IMR-90 (cell line): ENCODE results near the gene GM2A. TPM values are rescaled to one million over a fixed set of nuclear protein-coding genes. Genes with fewer than 3 reads are reported as not detected.

Experiments
- ATAC-seq: fragments of 200-7000 bp; cut with Tn5 transposase; 2 replicates; pipeline ENCODE4 v1.9.1; 2020; ENCODE audit warnings: low read depth, mild to moderate bottlenecking, moderate library complexity
- BruUV-seq: library from RNA; stranded (reverse); fragments of 400-500 nt; replicated peaks from 2 replicates; lab custom pipeline; 2021; lab: Mats Ljungman, UMichigan
- CTCF ChIA-PET: fragments of 300-600 bp; formaldehyde crosslinking; extraction: SDS; loops from one replicate; lab custom pipeline; 2021; ENCODE audit warnings: antibody characterized with exemption; lab: Yijun Ruan, JAX
- POLR2A ChIA-PET: fragments of 300-600 bp; sonication (Branson Sonifier 250); formaldehyde crosslinking; loops from one replicate; lab custom pipeline; 2022; ENCODE audit warnings: antibody characterized with exemption; ENCODE audit not compliant: unreplicated experiment; lab: Charles Lee
- DNase-seq: peaks from one replicate; pipeline ENCODE4 v3.0.0; 2013
- H2AFZ ChIP-seq: replicated peaks from 2 replicates; pipeline ENCODE3; 2013; ENCODE audit warnings: low read length, mild to moderate bottlenecking; ENCODE audit not compliant: poor library complexity
- H2AK5ac ChIP-seq: 2 replicates; pipeline ENCODE4 v1.6.1; 2013; ENCODE audit warnings: low read depth, low read length, inconsistent platforms
- H2AK9ac ChIP-seq: replicated peaks from 2 replicates; pipeline ENCODE3; 2013; ENCODE audit warnings: mild to moderate bottlenecking, low read depth, low read length, moderate library complexity; ENCODE audit not compliant: poor library complexity
- H2BK120ac ChIP-seq: 2 replicates; pipeline ENCODE4 v1.6.1; 2013; ENCODE audit warnings: low read depth, low read length, inconsistent platforms
- H2BK15ac ChIP-seq: 3 replicates; pipeline ENCODE4 v1.6.1; 2013; ENCODE audit warnings: low read depth, low read length, inconsistent platforms
- H2BK20ac ChIP-seq: 2 replicates; pipeline ENCODE4 v1.6.1; 2013; ENCODE audit warnings: low read depth, mild to moderate bottlenecking, inconsistent platforms, low read length, moderate library complexity
- H2BK5ac ChIP-seq: 2 replicates; pipeline ENCODE4 v1.6.1; 2013; ENCODE audit warnings: mild to moderate bottlenecking, low read depth, low read length, inconsistent platforms; ENCODE audit not compliant: poor library complexity, severe bottlenecking
- H3K14ac ChIP-seq: replicated peaks from 2 replicates; pipeline ENCODE4 v1.6.1; 2013; ENCODE audit warnings: low read depth, low read length, inconsistent platforms
- H3K18ac ChIP-seq: 2 replicates; pipeline ENCODE4 v1.6.1; 2013; ENCODE audit warnings: low read depth, low read length, control low read depth
- H3K23ac ChIP-seq: 2 replicates; pipeline ENCODE4 v1.6.1; 2013; ENCODE audit warnings: low read depth, low read length, inconsistent platforms
- H3K27ac ChIP-seq: 2 replicates; pipeline ENCODE4 v1.5.1; 2013; ENCODE audit warnings: mild to moderate bottlenecking, control low read depth, low read length; ENCODE audit not compliant: insufficient read depth
- H3K27me3 ChIP-seq: 2 replicates; pipeline ENCODE4 v1.6.1; 2013; ENCODE audit warnings: low read length; ENCODE audit not compliant: control insufficient read depth, insufficient read depth
- H3K36me3 ChIP-seq: 2 replicates; pipeline ENCODE4 v1.6.1; 2013; ENCODE audit warnings: low read length, mixed read lengths; ENCODE audit not compliant: control insufficient read depth, insufficient read depth
- H3K4ac ChIP-seq: 2 replicates; pipeline ENCODE4 v1.6.1; 2013; ENCODE audit warnings: low read depth, low read length, inconsistent platforms
- H3K4me1 ChIP-seq: 2 replicates; pipeline ENCODE4 v1.6.1; 2013; ENCODE audit warnings: low read length, mixed read lengths; ENCODE audit not compliant: control insufficient read depth, insufficient read depth
- H3K4me2 ChIP-seq: 2 replicates; pipeline ENCODE4 v1.6.1; 2013; ENCODE audit warnings: low read depth, mild to moderate bottlenecking, control low read depth, low read length, moderate library complexity
- H3K4me3 ChIP-seq: 2 replicates; pipeline ENCODE4 v1.5.1; 2013; ENCODE audit warnings: low read depth, mild to moderate bottlenecking, control low read depth, low read length, moderate library complexity; ENCODE audit not compliant: insufficient read depth
- H3K56ac ChIP-seq: 2 replicates; pipeline ENCODE4 v1.6.1; 2013; ENCODE audit warnings: low read length, inconsistent platforms; ENCODE audit not compliant: insufficient read depth; ENCODE audit errors: extremely low read depth
- H3K79me1 ChIP-seq, 2 experiments: 2 replicates each; pipeline ENCODE4 v1.6.1; 2013; ENCODE audit warnings: low read length in 2 of 2, inconsistent platforms in 1 of 2, low read depth in 1 of 2
- H3K9ac ChIP-seq: 2 replicates; pipeline ENCODE4 v1.6.1; 2013; ENCODE audit warnings: low read depth, low read length, control low read depth
- H3K9me1 ChIP-seq: 2 replicates; pipeline ENCODE4 v1.6.1; 2013; ENCODE audit warnings: low read length, inconsistent platforms; ENCODE audit not compliant: insufficient read depth
- H3K9me3 ChIP-seq: 2 replicates; pipeline ENCODE4 v1.6.1; 2013; ENCODE audit warnings: low read length; ENCODE audit not compliant: control insufficient read depth, insufficient read depth
- H4K20me1 ChIP-seq: 2 replicates; pipeline ENCODE4 v1.6.1; 2013; ENCODE audit warnings: low read length, inconsistent platforms; ENCODE audit not compliant: insufficient read depth
- H4K5ac ChIP-seq: 2 replicates; pipeline ENCODE4 v1.6.1; 2013; ENCODE audit warnings: mild to moderate bottlenecking, low read depth, low read length, control low read depth
- H4K8ac ChIP-seq, 2 experiments: 2 replicates each; pipeline ENCODE4 v1.6.1; 2013; ENCODE audit warnings: low read depth in 2 of 2, low read length in 2 of 2, control low read depth in 1 of 2, inconsistent platforms in 1 of 2
- H4K91ac ChIP-seq: 2 replicates; pipeline ENCODE4 v1.6.1; 2013; ENCODE audit warnings: low read depth, low read length, inconsistent platforms; ENCODE audit not compliant: insufficient read depth
- CHD1 ChIP-seq: IDR thresholded peaks from 2 replicates; pipeline ENCODE4 v1.6.1; 2012; ENCODE audit warnings: low read depth, low read length, improper control_type of control experiment
- FOS ChIP-seq: fragments of 150-350 bp; IDR thresholded peaks from 2 replicates; pipeline ENCODE4 v1.6.1; 2016; ENCODE audit warnings: low read depth, low read length
- NFE2L2 ChIP-seq: fragments of 150-350 bp; IDR thresholded peaks from 2 replicates; pipeline ENCODE4 v1.6.1; 2016; ENCODE audit warnings: low read depth, mild to moderate bottlenecking, low read length
- POLR2A ChIP-seq: IDR thresholded peaks from 2 replicates; pipeline ENCODE4 v1.6.1; 2012; ENCODE audit warnings: mild to moderate bottlenecking, low read depth, low read length
- RFX5 ChIP-seq: IDR thresholded peaks from 2 replicates; pipeline ENCODE4 v1.8.0; 2012; ENCODE audit warnings: low read depth, mild to moderate bottlenecking, low read length, moderate library complexity
- WGBS, 2 experiments: methylation state at CpG; one replicate each; pipeline versions ENCODE4 v1.1.5 to v1.1.7; 2013; ENCODE audit warnings: missing lambda C conversion rate in 2 of 2; ENCODE audit not compliant: insufficient read length in 1 of 2; ENCODE audit errors: extremely low coverage in 2 of 2; 5-methylcytosine and 5-hydroxymethylcytosine counted together
- dilution Hi-C: fragments of 300-500 bp; cut with HindIII; formaldehyde crosslinking; loops from one replicate; pipeline ENCODE4 v1.14.3; 2018; ENCODE audit warnings: low sequenced_read_pairs; ENCODE audit not compliant: unreplicated experiment
- in situ Hi-C: fragments of 300-500 bp; cut with MboI; formaldehyde crosslinking; loops from 3 replicates; pipeline ENCODE4 v1.14.3; 2019; ENCODE audit warnings: low sequenced_read_pairs, inconsistent platforms, mixed read lengths
- intact Hi-C: fragments of 100-400 bp; cut with micrococcal nuclease; formaldehyde crosslinking; loops from 2 replicates; pipeline ENCODE4 v1.10.0; 2022
- polyA plus RNA-seq, 3 experiments: library from polyadenylated mRNA; depleted of rRNA; stranded (reverse); fragments of >200 nt; gene quantifications; 2 replicates each; pipeline ENCODE4 v1.2.3, GENCODE V29; 2012; ENCODE audit warnings: low replicate concordance in 1 of 3
- total RNA-seq: library from RNA; depleted of rRNA; stranded (reverse); fragments of >200 nt; gene quantifications from 2 replicates; pipeline ENCODE4 v1.2.3, GENCODE V29; 2012

The GM2A gene
- total and polyA plus RNA-seq, 2 of the 4 experiments (the other 2 are of a cell fraction), result 13.8 to 18.5 TPM

GRCh38 chr5:151280443-151280842 is 27.5 kb downstream of the GM2A start:
- Histone ChIP-seq H2BK15ac (no peak overlapping the region), H3K4me1 (no peaks in the 10 kb centered on the region), H3K56ac (no peak overlapping the region), H3K18ac (no peak overlapping the region), H2BK5ac (no peak overlapping the region), H3K4ac (no peak overlapping the region), H4K91ac (no peak overlapping the region), H3K27me3 (peaks cover 6% of the 10 kb centered on the region), H2BK120ac (no peak overlapping the region), H3K9me3 (no peaks in the 10 kb centered on the region), H3K27ac (no peak overlapping the region), H2AFZ (no peak overlapping the region), H4K5ac (no peak overlapping the region), H2AK9ac (no peak overlapping the region), H3K4me3 (no peak overlapping the region), H3K79me1 (no peaks in the 10 kb centered on the region), H2BK20ac (no peak overlapping the region), H3K9ac (no peak overlapping the region), H3K23ac (no peak overlapping the region), H3K4me2 (no peak overlapping the region), H4K8ac (no peak overlapping the region), H3K9me1 (no peaks in the 10 kb centered on the region), H3K36me3 (no peaks in the 10 kb centered on the region), H3K14ac (no peak overlapping the region), H2AK5ac (no peak overlapping the region), H4K20me1 (no peaks in the 10 kb centered on the region)
- no peak for ATAC-seq
- in situ Hi-C loops (no loop called here), dilution Hi-C loops (no loop called here), intact Hi-C loops (no loop called here)
- no TSS peak for BruUV-seq
- no peak for DNase-seq
- WGBS, 2 experiments, result no CpG with 5 or more reads among the region's 2 CpGs
- no peak for TF ChIP-seq FOS
- TF ChIP-seq CHD1, result no peak
- TF ChIP-seq RFX5, result no peak
- TF ChIP-seq POLR2A, result no peak
- TF ChIP-seq NFE2L2, result no peak
- POLR2A ChIA-PET, result no interaction called here
- CTCF ChIA-PET, result no interaction called here
